GM19099 (cell line): Measurements from ENCODE around the gene HSPG2.

Experiments used
- POLR2A ChIP-seq: IDR thresholded peaks from 3 replicates; pipeline ENCODE4 v1.6.1; 2011; ENCODE audit warnings: low read depth; ENCODE audit not compliant: insufficient read length; ENCODE audit errors: extremely low read depth

Gene HSPG2

DNA sequence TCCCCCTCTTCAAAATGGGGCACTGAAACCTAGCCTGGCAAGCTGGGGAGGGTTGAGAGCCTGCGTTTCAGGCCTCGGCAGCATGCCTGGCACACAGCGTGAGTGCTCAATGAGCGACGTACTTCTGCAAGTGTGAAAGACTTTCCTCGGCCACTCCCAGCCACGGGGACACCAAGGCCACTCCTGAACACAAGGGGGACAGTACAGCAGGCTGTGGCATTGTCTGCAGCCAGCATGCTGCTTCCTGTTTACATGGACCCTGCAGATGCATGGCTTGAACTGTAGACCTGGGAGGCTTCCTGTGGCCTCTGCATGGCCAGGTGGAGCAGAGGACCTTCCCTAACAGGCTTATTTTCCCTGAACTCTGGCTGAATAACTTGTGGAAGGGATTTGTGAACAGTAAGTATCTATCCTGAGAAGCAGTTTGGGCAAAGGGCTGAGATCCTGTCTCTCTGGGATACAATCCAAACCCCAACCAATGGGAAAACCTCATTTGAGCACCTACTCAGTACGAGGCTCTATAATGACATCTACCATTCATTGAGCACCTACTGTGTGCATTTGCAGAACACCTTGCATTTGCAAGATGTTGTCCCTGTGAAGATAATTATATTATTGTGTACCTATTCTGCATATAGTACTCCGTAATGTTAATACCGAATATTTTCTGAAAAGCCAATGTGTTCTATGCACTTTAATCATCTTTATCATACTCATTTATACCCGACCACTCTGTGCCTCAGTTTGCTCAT lies 9.9 kb upstream of the HSPG2 start:
- TF ChIP-seq POLR2A = no peak

DNA sequence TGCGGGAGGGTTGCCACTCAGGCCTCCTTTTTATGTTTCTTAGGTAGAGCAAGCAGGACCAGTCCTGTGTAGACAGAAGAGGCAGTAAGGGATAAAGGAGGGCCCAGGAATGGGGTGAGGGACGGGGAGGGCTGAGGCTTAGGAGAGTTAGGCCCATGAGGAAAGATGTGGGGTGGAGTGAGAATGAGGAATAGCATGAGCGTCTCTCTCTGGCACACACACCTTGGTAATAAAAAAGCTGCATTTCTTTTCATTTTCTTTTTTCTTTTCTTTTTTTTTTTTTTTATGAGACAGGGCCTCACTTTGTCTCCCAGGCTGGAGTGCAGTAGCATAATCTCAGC lies 7.6 kb upstream of the HSPG2 start:
- TF ChIP-seq POLR2A = no peak

DNA sequence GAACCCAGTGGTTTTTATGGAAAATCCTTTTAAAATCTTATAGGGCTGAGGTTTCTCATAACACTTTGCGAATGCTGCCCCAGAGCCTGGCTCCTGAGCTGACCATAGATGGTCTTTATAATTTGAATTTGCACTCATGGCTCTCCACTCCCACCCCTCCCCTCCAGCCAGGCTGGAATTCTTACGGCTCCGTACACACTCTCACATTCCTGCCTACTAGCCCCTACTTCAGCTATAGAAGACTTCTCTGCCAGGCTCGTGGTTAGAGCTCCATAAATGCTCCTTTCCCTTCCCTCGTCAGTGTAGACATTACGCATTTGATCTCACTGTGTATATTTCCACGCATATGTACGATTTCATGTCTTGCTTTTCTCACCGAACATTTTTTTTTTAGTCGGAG lies 5.4 kb upstream of the HSPG2 start:
- TF ChIP-seq POLR2A = no peak

DNA sequence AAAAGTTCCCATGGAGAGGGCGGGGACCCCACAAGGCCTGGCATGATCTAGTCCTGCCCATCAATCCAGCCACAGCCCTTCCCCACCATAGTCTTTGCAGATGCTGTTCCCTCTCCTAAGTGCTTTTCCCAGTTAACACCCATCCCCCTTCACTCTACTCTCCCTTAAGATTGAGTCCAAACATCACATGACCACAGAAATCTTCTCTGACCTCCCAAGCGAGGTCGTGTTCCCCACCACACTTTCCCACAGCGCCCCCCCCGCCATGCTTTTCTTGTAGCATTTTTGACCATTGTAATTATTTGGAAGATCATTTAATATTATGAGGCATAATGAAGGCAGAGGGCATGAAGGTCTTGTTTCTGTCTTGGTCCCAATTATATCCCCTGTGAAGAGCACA lies 4.3 kb upstream of the HSPG2 start:
- no peak for TF ChIP-seq POLR2A

DNA sequence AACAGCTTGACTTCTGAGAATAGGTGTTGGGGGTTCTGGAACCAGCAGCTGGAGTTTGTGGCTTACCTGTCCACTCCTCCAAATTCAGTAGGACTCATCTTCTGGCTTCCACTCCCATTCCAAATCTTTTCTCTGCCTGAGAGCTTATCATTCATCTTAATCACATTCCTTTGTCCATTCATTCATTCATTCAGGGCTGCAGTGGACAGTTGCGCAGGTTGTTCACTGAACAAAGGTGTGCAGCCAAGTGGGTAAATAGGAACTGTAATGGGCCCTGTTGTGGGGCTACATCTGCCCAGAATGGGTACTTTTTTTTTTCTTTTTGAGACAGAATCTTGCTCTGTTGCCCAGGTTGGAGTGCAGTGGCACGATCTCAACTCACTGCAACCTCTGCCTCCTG lies 3.4 kb upstream of the HSPG2 start:
- no peak for TF ChIP-seq POLR2A

DNA sequence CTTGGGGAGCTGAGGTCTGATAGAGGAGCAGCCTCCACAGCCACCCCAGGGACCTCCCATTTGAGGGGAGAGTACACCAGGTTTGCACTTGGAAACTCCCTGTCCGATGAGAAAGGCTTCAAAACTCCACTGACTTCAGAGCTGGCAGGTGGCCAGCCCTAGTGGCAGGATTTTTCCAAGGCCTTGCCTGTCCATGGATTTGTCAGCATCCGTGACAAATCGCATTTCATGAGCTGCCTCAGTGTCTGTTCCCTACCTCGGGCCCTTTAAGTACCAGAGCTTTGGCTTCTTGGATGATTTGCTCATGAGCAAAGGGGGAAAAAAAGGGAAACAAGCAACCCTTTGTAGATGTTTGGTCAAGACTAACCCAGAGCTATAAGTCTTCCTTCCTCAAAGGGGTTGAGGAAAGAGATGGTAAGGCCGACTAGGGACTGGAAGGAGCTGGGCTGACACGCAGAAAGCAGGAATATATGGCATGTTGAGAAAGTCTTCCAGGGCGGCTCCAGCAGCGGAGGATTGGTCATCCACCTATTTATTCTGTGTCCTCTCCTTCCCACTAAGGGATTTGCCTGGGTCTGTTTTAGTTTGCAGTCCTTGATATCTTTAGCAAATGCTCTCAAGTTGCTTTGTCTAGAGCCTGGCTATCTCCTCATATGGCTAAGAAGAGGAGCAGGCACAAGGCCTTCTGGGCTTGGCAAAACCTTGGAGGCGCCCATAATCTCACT lies 2.7 kb upstream of the HSPG2 start:
- no peak for TF ChIP-seq POLR2A

DNA sequence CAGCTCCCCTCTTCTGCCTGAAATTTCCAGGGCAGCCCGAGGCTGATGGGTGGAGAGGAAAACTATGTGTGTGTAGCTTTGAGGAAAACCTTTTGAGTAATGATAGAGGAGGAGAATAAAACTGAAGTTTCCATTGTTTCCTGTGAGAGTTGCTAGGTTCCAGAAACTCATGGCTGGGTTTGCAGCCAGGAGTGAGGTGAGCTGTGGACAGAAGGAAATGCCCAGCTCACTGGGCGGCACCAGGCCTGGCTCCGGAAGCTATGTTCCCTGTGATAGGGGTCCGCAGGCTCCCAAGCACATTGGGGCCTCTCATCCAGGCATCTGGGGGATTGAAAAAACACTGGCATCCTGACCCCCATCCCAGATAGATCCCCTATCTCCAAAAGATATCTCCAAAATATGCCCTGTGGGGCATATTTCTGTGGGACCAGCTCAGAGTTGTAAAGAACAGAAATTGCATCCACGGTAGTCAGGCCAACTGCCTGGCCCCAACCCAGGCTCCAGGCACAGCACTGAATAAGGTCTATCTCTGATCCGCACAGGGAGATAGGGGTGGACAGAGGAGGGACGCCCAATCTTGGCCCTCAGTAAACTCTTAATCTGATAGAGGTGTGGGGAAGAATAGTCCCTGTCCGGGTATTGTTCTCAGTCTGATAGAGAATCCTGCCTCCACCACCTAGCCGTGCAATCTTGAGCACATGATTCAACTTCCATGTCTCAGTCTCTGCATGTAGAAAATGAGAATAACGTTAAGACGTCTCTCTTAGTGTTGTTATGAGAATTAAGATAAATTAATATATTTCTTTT lies 1.8 kb upstream of the HSPG2 start:
- TF ChIP-seq POLR2A = no peak

DNA sequence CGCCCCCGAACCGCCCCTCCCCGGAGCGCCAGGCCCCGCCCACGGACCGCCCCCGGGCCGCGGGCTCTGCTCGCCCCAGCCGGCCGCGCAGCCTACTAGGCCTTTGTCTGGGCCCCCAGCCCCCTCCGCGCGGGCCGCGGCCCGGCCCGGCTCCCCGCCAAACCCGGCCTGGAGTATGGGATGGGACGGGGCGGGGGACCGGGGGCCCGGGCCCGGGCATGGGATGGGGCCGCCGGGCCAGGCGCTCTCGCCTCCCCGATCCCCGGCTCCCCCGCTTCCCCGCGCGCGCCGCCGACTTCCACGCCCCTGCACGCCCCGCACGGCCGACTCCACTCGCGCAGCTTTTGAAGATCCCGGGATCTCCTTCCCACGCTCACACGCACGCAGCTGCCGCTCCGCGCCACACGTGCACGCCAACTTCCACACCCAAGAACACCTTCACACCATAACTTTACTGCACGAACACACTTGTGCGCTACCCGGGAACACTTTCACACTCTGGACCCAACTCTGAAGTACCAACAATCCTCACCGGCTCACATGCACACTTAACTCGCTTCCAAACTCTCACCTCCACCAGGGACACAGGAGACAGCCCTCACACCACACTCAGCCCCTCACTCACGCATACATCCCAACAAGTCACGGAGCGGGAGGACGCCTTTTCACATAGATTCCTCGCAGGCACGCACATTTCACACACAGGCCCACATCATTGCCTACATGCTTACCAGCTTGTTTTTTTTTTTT lies 437 bp upstream of the HSPG2 start:
- no peak for TF ChIP-seq POLR2A

DNA sequence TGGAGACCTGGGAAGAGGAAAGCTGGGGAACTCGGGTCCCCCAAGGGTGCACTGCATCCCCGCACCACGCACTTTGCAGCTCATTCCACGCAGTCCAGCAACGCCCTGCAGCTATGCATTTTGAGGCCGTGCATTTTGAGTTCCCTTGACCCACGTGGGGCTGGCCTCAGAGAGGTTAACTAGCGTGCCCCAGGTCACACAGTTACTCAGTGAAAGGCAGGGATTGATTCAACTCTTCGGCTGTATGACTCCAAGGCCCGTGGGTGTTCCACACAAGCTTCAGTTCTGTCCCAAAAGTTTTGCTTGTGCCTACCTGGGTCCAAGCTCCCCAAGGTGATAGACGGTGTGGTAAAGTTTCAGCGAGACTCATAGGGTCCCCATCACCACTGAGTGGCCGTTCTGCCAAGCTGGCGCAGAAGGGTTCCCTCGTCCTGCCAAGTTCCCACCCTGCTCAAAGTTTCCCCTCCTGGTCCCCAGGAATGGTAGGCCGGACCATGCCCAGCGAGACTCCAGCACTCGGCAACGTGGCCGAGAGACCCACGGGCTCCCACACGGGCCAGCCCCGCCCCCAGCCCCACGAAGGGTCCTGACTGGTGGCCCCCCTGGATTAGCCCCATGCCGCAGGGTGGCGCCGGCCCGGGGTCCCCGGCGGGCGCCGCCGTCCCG lies 611 bp downstream of the HSPG2 start:
- no peak for TF ChIP-seq POLR2A

DNA sequence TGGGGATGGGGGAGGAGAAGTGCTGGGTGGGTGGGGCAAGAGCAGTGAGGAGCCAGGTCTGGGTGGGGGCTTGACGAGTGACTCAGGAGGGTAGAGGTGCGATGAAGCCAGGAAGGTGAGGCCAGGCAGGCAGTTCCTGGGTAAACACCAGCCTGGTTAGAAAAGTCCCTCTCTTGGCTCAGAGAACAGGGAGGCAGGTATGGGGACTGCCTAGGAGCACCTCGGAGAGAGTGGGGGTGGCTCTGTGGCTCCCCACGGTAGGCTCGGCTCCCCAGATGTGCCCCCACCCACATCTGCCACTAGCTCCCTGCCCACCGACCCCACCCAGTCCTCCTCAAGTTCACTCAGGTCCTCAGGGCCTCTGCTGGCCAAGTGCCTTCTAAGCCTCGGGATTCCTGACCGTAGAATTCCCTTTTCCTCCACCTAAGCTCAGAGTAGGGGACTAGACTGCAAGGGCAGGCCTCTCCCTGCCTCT lies 1.2 kb downstream of the HSPG2 start:
- no peak for TF ChIP-seq POLR2A

DNA sequence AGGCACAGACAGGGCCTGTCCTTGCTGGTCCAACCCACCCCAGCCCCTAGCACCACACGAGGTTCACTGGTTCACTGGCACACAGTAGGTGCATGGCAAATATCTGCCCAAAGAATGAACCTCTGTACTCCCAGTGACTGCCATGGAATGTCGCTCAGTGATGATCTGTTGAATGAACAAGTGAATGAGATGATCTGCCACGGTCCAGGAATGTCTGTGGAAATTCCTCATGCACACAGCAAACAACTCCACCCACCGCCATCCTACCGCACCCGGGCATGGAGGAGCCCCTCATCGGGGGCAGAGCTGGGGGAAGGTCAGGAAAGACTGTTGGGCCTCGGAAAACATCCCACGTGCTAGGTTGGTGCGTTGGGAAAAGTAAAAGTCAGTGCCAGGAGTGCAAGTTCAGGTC lies 1.7 kb downstream of the HSPG2 start:
- no peak for TF ChIP-seq POLR2A

DNA sequence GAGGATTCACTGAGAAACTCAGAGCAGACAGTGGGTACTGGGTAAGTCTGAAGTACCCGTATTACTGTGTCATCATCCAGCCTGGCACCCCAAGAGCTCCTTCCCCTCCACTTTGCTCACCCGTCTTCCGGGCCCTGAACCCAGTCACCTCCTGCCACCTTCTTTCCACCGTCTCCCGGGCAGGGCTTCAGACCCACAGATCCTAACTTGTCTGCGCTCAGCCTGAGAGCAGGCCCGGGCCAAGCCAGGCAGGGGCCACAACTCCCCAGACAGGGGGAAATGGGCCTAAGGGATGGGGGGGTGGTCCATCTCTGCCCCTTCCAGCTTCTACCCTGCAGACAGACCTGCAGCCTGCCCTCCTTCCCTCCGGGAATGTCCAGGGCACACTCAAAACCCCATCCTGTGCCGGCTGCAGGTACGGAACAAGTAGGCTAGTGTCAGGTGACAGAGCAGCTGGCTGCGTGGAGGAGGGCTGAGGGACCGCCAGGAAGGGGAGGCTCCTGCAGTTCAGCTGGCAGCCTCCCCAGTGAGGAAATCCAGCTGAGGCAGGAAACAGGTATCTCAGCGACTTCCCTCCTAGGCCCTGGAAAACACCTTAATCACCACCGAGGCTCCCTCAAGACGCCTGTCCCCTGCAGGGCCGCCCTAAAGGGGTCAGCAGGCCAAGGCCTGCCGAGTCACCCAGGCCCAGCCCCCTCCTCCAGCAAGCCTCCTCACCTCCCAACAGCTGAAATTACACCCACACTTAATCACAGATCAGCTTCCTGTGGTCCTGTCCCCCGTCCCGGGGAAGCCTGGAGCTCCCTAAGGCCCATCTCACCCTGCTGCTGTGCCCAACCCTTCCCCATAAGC lies 3.5 kb downstream of the HSPG2 start:
- no peak for TF ChIP-seq POLR2A

DNA sequence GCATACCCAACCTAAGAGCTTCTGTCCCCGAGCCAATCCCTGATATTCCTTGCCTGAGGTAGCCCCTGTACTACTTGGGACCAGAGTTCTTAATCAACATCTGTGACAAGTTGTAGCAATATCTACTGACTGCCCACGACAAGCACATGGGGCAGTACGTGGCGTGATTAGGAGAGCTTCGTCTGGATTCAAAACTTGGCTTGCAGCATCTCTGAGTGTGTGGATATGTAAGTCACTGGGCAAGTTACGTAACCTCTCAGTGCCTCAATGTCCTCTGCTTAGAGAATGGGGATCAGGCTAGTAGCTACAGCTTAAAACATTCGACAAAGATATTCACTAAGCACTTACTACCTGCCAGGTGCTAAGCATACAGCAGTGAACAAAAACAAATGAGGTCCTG lies 5.0 kb downstream of the HSPG2 start:
- TF ChIP-seq POLR2A = no peak
